Mucosa of descending colon (tissue), 3 donors: ENCODE measurements around the gene PRPH2. TPM values are rescaled to one million over a fixed set of nuclear protein-coding genes. Genes with fewer than 3 reads are reported as not detected.
"Not testable (repeated sequence)": the region's sequence is repeated elsewhere in the genome, so short reads cannot be mapped to it uniquely, and the experiment has no call there.

ENCODE experiments used
- ATAC-seq: fragments of 200-7000 bp; cut with Tn5 transposase; one replicate; pipeline ENCODE4 v1.9.1; 2020; ENCODE audit warnings: mild to moderate bottlenecking, moderate library complexity
- DNase-seq, 3 donors: peaks; one replicate each; pipeline ENCODE4 v3.0.0-alpha.2; 2020
- H3K36me3 ChIP-seq: fragments of 200-600 bp; one replicate; pipeline ENCODE4 v1.8.0; 2021; ENCODE audit warnings: low read depth, mild to moderate bottlenecking
- H3K4me1 ChIP-seq: fragments of 200-600 bp; one replicate; pipeline ENCODE4 v1.8.0; 2021; ENCODE audit warnings: low read depth, mild to moderate bottlenecking
- H3K4me3 ChIP-seq: fragments of 200-600 bp; one replicate; pipeline ENCODE4 v1.8.0; 2021; ENCODE audit warnings: mild to moderate bottlenecking
- H3K9me3 ChIP-seq: fragments of 200-600 bp; one replicate; pipeline ENCODE4 v1.8.0; 2021; ENCODE audit warnings: mild to moderate bottlenecking
- intact Hi-C, 2 donors: fragments of 100-400 bp; cut with DNase I in 1 of 2; cut with micrococcal nuclease in 1 of 2; formaldehyde crosslinking; loops; one replicate each; pipeline versions ENCODE4 v1.11.0 to v1.11.1; 2022; cut with DNase I, micrococcal nuclease
- total RNA-seq, 3 donors: library from RNA; stranded (reverse); fragmentation: NEBNext Ultra II Directional in 2 of 3; extraction: Animal tissue kit (Norgen Biotek cat#: 25700) in 2 of 3; gene quantifications; one replicate each; pipeline versions ENCODE4 v1.2.1 to v1.2.4, GENCODE V29; 2021 to 2023
- TF ChIP-seq, protein P1 (sequence below): fragments of 200-600 bp; IDR thresholded peaks from one replicate; pipeline ENCODE4 v1.8.0; 2022; ENCODE audit warnings: antibody characterized with exemption, mild to moderate bottlenecking
- donor health status: DM: no; HTN: no; CAD: no; lungs with moderate emphysema.
- donor health status: DM: no; HTN: no; CAD: no.
- donor health status: DM: no; HTN: yes; CAD: no.

PRPH2 gene
- total RNA-seq, 3 donors from 2014 or later: 0.38 to 3.5 (median 0.72) TPM

DNA sequence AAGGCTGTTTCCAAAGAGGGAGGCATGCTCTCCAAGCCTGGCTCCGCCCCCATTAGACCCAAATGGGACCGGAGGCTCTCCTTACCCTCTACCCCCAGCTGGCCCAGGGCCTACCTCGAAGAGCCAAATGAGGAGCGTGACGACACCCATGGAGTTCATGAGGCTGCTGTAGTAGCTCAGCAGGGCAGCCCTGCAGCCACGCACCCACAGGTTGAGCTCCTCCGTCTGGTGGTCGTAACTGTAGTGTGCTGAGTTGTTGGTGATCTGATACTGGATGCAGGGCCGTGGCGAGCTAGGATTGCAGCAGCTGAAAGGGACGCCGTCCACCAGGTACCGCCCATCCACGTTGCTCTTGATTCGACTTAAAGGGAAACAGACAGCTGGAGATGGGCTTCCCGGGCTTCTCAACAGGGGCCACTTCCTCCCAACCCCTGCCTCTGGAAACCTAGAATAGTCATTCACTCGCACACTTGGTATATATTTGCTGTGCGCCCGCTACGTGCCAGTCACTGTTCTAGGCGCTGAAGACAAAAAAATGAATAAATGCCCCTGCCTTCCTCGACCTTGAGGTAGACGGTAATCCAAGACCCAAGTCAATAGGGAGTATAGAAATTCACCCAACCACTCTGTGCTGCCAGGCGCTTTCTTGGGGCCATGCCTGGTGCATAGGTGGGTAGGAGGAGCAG lies 18.0 kb downstream of the PRPH2 start:
- DNase-seq (no peak), ATAC-seq (peak; percentile 34)
- intact Hi-C loops: no loop called here
- Histone ChIP-seq H3K36me3 (no peaks in the 10 kb centered on the region), H3K4me1 (no peaks in the 10 kb centered on the region), H3K4me3 (no peak overlapping the region), H3K9me3 (no peaks in the 10 kb centered on the region)
- TF ChIP-seq, protein P1, sequence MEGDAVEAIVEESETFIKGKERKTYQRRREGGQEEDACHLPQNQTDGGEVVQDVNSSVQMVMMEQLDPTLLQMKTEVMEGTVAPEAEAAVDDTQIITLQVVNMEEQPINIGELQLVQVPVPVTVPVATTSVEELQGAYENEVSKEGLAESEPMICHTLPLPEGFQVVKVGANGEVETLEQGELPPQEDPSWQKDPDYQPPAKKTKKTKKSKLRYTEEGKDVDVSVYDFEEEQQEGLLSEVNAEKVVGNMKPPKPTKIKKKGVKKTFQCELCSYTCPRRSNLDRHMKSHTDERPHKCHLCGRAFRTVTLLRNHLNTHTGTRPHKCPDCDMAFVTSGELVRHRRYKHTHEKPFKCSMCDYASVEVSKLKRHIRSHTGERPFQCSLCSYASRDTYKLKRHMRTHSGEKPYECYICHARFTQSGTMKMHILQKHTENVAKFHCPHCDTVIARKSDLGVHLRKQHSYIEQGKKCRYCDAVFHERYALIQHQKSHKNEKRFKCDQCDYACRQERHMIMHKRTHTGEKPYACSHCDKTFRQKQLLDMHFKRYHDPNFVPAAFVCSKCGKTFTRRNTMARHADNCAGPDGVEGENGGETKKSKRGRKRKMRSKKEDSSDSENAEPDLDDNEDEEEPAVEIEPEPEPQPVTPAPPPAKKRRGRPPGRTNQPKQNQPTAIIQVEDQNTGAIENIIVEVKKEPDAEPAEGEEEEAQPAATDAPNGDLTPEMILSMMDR: no peak

DNA sequence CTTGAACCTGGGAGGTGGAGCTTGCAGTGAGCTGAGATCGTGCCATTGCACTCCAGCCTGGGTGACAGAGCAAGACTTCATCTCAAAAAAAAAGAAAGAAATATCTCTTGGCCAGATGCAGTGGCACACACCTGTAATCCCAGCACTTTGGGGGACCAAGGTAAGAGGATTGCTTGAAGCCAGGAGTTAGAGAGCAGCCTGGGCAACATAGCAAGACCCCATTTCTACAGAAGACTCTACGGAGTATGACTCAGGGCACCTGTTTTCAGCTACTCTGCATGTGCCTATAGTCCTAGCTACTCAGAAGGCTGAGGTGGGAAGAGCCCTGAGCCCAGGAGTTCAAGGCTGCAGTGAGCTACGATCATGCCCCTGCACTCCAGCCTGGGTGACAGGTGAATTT lies 19.6 kb downstream of the PRPH2 start:
- H3K36me3 ChIP-seq, H3K9me3 ChIP-seq, H3K4me3 ChIP-seq, DNase-seq, ATAC-seq, H3K4me1 ChIP-seq, intact Hi-C loops: not testable (repeated sequence)

DNA sequence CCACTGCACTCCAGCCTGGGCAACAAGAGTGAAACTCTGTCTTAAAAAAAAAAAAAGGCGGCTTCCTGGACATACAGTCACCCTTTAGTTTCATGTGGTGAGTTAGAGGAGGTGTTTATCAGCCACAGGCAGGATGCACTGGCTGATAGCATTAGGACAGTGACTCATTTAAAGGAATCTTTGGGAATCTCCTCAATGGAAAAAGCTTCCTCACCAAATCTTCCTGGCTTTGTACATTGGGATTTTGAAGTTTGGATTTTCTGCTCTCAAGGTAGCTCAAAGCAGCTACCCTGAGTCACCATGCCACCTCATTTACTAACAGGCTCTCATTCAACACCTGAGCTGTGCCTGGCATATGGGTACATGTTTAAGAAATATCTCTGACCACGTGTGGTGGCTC lies 20.2 kb downstream of the PRPH2 start:
- Histone ChIP-seq H3K4me1 (no peaks in the 10 kb centered on the region), H3K9me3 (no peaks in the 10 kb centered on the region), H3K36me3 (no peaks in the 10 kb centered on the region), H3K4me3 (no peak overlapping the region)
- TF ChIP-seq, protein P1: no peak
- ATAC-seq (no peak), DNase-seq (no peak)
- intact Hi-C loops: no loop called here

DNA sequence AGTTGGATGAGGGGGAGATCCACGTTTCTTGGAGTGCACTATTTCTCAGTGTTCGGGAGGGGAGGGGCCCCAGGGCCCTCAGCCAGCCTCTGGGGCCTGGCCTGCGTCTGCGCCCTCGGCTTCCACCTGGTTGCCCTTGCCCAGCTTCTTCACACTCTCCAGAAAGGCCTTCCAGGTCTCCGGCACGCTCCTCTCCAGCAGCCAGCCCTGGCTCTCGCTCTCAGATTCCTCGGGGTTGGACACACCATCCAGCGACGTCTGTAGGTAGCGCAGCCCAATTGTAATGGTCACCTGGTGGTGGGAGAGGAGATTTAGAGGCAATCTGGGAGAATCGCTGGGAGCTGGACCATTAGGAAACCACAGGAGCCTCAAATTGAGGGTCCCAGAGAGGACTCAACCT lies 24.2 kb downstream of the PRPH2 start:
- Histone ChIP-seq H3K4me3 (no peak overlapping the region), H3K36me3 (no peaks in the 10 kb centered on the region), H3K9me3 (no peaks in the 10 kb centered on the region), H3K4me1 (no peaks in the 10 kb centered on the region)
- TF ChIP-seq, protein P1: no peak
- intact Hi-C loops: no loop called here
- DNase-seq (no peak), ATAC-seq (peak; percentile 8)

DNA sequence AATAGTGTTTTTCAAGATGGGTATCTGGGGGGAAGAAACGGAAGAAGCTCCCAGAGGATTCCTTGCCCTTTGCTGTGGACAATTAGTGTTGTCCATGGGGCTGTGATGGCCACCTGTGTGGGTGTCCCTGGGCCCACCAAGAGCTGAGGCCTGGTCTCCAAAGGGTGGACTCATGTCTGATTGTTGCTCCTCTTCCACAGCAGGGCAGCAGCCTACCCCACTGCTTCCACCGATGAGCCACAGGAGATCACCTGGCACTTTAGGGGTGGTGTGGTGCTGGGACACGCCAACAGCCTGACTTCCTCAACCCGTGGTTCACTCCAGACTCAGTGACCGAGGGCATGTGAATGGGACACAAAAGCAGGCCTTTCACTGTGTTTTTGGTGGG lies 25.1 kb downstream of the PRPH2 start:
- TF ChIP-seq, protein P1: no peak
- ATAC-seq: no peak
- Histone ChIP-seq H3K36me3 (no peaks in the 10 kb centered on the region), H3K4me1 (no peaks in the 10 kb centered on the region), H3K4me3 (no peak overlapping the region), H3K9me3 (no peaks in the 10 kb centered on the region)
- no peak for DNase-seq
- intact Hi-C loops: no loop called here

DNA sequence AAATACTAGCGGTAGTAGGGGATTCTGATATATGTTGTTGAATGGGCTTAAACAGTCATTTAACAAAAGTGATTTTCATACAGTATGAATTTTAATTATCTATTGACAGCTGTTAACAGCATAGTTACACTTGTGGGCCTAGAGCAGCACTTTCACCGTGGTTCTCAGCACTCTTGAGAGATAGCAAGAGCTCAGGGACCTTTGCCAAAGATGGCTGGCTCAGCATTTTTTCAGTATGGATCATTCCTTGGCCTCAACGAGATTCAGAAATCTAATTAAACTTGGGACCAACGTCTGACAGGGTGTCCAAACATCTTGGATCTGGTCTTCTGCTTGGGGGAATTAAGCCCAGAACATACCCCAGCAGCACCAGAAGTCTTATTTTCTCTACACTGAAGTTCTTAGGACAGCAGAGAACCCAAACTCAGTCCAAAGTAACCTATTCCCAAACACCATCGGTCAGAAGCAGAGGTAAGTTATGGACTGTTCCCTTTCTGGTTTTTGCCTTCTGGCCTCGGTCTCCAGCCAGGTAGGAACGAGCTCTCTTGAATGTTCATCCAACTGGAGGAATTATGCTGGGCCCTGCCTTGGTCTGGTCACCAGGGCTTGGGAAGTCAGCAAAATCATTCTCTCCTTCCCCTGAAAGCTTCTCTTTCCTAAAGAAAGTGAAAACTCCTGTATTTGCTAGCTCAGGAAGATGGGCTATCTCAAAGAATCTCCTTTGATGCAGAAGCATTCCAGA lies 25.7 kb downstream of the PRPH2 start:
- TF ChIP-seq, protein P1: no peak
- Histone ChIP-seq H3K36me3 (no peaks in the 10 kb centered on the region), H3K4me3 (no peak overlapping the region), H3K9me3 (no peaks in the 10 kb centered on the region), H3K4me1 (no peaks in the 10 kb centered on the region)
- DNase-seq: peak in 1 of 3 donors; percentile 21
- intact Hi-C loops: no loop called here
- ATAC-seq: peak; percentile 7
